Measurements from ENCODE around the gene ATOX1.

The ATOX1 gene

DNA sequence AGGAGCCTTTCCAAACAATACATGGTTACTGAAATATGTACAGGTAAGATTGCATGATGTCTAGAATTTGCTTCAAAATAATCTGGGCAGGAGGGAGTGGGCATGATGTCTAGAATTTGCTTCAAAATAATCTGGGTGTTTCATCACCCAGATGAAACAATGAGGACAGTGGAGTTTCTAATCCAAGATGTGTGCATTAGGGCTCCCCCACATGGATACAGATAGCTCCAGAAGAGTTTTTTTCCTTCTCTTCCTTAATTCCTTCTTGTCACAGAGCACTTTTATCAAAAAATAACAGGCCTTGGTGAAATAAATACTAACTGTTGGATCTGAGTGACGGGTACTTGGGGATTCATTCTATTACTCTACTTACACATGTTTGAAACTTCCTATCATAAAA, 14.9 kb downstream of the ATOX1 start (continued):
- TF ChIP-seq, protein P1, sequence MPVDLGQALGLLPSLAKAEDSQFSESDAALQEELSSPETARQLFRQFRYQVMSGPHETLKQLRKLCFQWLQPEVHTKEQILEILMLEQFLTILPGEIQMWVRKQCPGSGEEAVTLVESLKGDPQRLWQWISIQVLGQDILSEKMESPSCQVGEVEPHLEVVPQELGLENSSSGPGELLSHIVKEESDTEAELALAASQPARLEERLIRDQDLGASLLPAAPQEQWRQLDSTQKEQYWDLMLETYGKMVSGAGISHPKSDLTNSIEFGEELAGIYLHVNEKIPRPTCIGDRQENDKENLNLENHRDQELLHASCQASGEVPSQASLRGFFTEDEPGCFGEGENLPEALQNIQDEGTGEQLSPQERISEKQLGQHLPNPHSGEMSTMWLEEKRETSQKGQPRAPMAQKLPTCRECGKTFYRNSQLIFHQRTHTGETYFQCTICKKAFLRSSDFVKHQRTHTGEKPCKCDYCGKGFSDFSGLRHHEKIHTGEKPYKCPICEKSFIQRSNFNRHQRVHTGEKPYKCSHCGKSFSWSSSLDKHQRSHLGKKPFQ (tag by site-specific recombination; IDR thresholded peaks at IDR 0.05), result no peak

DNA sequence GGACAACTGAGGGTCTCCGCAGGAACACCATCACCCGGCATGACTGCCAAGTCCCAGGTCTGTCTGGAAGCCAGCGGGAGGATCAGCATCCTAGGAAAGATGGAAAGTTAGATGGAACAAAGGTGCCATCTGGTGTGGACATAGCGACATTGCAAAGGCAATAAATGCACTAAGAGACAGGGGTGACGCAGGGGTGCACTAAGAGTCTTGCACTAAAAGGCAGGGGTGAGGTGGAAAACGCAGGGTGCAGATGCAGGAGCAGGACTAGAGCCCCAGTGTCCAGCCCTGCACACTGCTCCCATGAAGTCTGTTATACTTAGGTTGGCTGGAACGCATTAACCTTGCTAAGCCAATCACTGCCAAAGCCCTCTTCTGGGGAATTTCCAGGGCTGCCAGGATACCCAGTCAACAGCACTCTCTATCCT, 15.5 kb downstream of the ATOX1 start:
- Histone ChIP-seq H3K4me1 (ENCODE audit: control insufficient read depth, insufficient read depth, low read length) (peaks cover 2% of the 10 kb centered on the region; the same call in 1 of the 2 replicates), H3K27ac (ENCODE audit: extremely low read depth, low read depth, low read length) (no peak overlapping the region), H3K4me3 (ENCODE audit: low read depth, low read length) (no peak overlapping the region), H3K36me3 (ENCODE audit: control insufficient read depth in 2 of 2, insufficient read depth in 1 of 2, low read length in 2 of 2) (peaks cover 7 to 37% of the 10 kb centered on the region in 2 experiments), H3K9me3 (ENCODE audit: control insufficient read depth, insufficient read depth, low read depth, low read length) (no peaks in the 10 kb centered on the region)
- CTCF ChIA-PET, result interaction anchor here (0.6 to 11.3 kb wide), 12 partner anchors 9 to 296 kb away, joined by 3 to 180 read pairs (median 6); partner anchors contain the start of genes ATOX1 and SLC36A1
- POLR2A ChIA-PET, result interaction anchor here (2.8 kb wide), 1 partner anchor 56 kb away, joined by 8 read pairs; the partner anchor contains the start of gene SPARC
- TF ChIP-seq ZNF654 (tag by site-specific recombination; IDR thresholded peaks at IDR 0.05; ENCODE audit: low read depth) (peak; percentile 63), ZNF600 (tag by site-specific recombination; IDR thresholded peaks at IDR 0.05) (no peak), ZNF529 (tag by site-specific recombination; IDR thresholded peaks at IDR 0.05; ENCODE audit: insufficient replicate concordance) (peak; percentile 24), ZNF549 (tag by site-specific recombination; IDR thresholded peaks at IDR 0.05) (no peak), MYNN (tag by site-specific recombination; IDR thresholded peaks at IDR 0.05; ENCODE audit: borderline replicate concordance) (no peak), ZSCAN23 (tag by site-specific recombination; IDR thresholded peaks at IDR 0.05) (no peak), ZIC2 (tag by site-specific recombination; IDR thresholded peaks at IDR 0.05) (0 out of 2 replicates have a peak, but pooled peaks have one; percentile 31)
- TF ChIP-seq, protein P2, sequence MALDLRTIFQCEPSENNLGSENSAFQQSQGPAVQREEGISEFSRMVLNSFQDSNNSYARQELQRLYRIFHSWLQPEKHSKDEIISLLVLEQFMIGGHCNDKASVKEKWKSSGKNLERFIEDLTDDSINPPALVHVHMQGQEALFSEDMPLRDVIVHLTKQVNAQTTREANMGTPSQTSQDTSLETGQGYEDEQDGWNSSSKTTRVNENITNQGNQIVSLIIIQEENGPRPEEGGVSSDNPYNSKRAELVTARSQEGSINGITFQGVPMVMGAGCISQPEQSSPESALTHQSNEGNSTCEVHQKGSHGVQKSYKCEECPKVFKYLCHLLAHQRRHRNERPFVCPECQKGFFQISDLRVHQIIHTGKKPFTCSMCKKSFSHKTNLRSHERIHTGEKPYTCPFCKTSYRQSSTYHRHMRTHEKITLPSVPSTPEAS (tag by site-specific recombination; IDR thresholded peaks at IDR 0.05), result no peak
- TF ChIP-seq, protein P3, sequence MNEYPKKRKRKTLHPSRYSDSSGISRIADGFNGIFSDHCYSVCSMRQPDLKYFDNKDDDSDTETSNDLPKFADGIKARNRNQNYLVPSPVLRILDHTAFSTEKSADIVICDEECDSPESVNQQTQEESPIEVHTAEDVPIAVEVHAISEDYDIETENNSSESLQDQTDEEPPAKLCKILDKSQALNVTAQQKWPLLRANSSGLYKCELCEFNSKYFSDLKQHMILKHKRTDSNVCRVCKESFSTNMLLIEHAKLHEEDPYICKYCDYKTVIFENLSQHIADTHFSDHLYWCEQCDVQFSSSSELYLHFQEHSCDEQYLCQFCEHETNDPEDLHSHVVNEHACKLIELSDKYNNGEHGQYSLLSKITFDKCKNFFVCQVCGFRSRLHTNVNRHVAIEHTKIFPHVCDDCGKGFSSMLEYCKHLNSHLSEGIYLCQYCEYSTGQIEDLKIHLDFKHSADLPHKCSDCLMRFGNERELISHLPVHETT (tag by site-specific recombination; IDR thresholded peaks at IDR 0.05), result no peak
- TF ChIP-seq, protein P4, sequence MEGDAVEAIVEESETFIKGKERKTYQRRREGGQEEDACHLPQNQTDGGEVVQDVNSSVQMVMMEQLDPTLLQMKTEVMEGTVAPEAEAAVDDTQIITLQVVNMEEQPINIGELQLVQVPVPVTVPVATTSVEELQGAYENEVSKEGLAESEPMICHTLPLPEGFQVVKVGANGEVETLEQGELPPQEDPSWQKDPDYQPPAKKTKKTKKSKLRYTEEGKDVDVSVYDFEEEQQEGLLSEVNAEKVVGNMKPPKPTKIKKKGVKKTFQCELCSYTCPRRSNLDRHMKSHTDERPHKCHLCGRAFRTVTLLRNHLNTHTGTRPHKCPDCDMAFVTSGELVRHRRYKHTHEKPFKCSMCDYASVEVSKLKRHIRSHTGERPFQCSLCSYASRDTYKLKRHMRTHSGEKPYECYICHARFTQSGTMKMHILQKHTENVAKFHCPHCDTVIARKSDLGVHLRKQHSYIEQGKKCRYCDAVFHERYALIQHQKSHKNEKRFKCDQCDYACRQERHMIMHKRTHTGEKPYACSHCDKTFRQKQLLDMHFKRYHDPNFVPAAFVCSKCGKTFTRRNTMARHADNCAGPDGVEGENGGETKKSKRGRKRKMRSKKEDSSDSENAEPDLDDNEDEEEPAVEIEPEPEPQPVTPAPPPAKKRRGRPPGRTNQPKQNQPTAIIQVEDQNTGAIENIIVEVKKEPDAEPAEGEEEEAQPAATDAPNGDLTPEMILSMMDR (tag by site-specific recombination; IDR thresholded peaks at IDR 0.05), result peak; percentile 51
- TF ChIP-seq, protein P5, sequence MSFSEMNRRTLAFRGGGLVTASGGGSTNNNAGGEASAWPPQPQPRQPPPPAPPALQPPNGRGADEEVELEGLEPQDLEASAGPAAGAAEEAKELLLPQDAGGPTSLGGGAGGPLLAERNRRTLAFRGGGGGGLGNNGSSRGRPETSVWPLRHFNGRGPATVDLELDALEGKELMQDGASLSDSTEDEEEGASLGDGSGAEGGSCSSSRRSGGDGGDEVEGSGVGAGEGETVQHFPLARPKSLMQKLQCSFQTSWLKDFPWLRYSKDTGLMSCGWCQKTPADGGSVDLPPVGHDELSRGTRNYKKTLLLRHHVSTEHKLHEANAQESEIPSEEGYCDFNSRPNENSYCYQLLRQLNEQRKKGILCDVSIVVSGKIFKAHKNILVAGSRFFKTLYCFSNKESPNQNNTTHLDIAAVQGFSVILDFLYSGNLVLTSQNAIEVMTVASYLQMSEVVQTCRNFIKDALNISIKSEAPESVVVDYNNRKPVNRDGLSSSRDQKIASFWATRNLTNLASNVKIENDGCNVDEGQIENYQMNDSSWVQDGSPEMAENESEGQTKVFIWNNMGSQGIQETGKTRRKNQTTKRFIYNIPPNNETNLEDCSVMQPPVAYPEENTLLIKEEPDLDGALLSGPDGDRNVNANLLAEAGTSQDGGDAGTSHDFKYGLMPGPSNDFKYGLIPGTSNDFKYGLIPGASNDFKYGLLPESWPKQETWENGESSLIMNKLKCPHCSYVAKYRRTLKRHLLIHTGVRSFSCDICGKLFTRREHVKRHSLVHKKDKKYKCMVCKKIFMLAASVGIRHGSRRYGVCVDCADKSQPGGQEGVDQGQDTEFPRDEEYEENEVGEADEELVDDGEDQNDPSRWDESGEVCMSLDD (tag by site-specific recombination; IDR thresholded peaks at IDR 0.05), result 0 out of 2 replicates have a peak, but pooled peaks have one; percentile 25
